ENCODE measurements around the gene DSN1. TPM values are rescaled to one million over a fixed set of nuclear protein-coding genes. Genes with fewer than 3 reads are reported as not detected.
A peak's percentile ranks its signal among the peaks of the same experiment; 100 is the strongest.

The DSN1 gene
- total RNA-seq, 1 donor from 2014 or later: 6.4 TPM

DNA sequence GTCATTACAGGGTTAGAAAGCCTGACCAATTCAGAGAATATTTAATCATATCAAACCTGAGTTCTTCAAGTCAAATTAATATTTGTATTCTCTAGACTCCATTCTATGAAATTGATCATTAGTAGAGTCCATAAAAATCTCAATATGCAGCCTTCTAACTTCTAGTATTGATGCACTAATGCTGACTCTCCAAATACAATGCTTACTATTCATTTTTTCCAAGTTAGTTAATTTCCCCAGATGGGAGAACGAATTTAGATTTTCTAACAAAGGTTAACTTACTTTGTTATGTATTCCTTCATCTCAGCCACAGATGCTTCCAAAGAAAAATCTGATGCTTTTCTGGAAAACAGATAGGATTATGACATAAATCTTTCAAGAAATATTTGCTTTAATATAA, 15.3 kb downstream of the DSN1 start:
- DNase-seq (ENCODE audit: low spot score): no peak

DNA sequence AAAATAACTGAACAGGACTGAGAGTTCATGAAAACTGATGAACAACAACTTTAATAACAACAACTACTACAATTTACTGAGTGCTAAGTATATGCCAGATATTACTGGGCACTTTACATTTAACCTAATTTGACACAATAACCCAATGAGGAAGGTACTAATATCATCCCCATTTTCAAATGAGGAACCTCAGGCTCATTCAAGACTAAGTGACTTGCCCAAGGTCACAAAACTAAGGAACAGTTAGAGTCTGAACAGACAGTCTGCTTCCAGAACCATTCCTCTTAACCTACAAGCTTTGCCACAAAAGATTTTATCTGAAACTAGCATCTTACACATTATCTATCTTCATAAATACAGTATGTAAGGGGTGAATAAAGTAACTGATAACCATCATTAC, 17.1 kb downstream of the DSN1 start:
- DNase-seq (ENCODE audit: low spot score): no peak

GRCh38 chr20:36754656-36755222, 18.8 kb downstream of the DSN1 start:
- DNase-seq (ENCODE audit: low spot score): no peak

- DNase-seq (ENCODE audit: low spot score): no peak
These were observed 21.0 kb downstream of the DSN1 start for GRCh38 chr20:36752582-36752981.

- peak; percentile 96 for DNase-seq (ENCODE audit: low spot score)
These were observed 27.5 kb downstream of the DSN1 start, which contains the start of gene NDRG3 for GRCh38 chr20:36745927-36746659. NDRG3 (minus strand) TSS chr20:36746090; CDS start chr20:36721735, 24,355 bp downstream.

GRCh38 chr20:36745234-36745926, 28.2 kb downstream of the DSN1 start:
- DNase-seq (ENCODE audit: low spot score): no peak

GRCh38 chr20:36744764-36745191, 28.8 kb downstream of the DSN1 start:
- DNase-seq (ENCODE audit: low spot score): no peak

DNA sequence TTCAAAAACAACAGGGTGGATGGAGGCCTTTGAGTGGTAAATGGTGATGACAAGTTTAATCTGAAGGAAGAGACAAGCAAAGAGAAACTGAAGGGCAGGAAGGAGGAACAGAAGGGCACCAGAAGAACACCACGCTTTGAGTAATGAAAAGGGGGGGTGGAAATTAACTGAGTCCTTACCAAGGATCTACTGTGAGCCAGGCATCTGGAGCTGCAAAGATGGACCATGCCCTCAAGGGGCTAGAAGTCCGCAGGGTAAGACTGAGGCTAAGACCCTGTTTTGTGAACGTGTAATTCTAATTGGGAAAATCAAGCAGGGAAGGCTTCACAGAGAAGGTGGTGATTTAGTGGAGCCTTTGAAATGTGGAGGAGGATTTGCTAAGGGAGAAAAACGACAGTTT, 29.3 kb downstream of the DSN1 start:
- no peak for DNase-seq (ENCODE audit: low spot score)

- no peak for DNase-seq (ENCODE audit: low spot score)
These were observed 31.0 kb downstream of the DSN1 start for GRCh38 chr20:36742558-36742957.

- DNase-seq (ENCODE audit: low spot score): no peak
These were observed 32.5 kb downstream of the DSN1 start for GRCh38 chr20:36741072-36741471.

- DNase-seq (ENCODE audit: low spot score): no peak
These were observed 36.4 kb downstream of the DSN1 start for GRCh38 chr20:36737183-36737499.

- DNase-seq (ENCODE audit: low spot score): no peak
These were observed 36.9 kb downstream of the DSN1 start for GRCh38 chr20:36736451-36737182.

DNA sequence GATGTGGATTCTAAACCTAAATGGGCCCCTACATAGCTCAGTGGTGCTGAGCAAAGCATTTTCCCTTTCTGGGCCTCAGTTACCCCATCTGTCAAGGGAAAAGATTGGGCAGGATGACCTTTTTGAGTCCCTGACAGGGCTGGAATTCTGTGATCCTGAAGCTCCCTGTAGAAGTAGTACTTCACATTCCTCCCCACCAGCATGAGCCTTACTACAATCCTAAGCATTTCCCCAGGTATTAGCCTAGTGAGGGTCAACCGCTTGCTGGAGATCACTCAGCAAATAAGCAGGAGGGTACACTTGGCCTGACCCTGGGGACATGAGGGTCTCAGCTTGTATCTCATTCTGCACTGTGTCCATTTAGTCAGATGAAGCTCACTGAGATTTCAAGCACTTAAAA, 41.1 kb downstream of the DSN1 start:
- no peak for DNase-seq (ENCODE audit: low spot score)

DNA sequence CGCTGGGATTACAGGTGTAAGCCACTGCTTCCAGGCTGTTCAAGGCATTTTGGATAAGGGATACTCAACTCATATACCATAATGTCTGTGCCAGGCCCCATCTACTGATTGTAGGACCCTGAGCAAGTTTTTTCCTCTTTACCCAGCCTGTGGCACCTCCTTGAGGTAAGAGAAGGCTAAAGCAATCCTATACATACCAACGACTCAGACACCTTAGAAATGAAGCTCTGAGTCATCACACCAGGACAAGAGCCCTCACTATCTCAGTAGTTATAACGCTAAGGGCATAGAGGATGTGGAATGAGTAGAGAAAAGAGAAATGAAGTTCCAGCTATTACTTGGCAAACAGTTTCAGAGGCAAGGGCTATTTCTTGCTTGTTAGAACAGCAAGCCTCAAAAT, 44.6 kb downstream of the DSN1 start:
- DNase-seq (ENCODE audit: low spot score): no peak

DNA sequence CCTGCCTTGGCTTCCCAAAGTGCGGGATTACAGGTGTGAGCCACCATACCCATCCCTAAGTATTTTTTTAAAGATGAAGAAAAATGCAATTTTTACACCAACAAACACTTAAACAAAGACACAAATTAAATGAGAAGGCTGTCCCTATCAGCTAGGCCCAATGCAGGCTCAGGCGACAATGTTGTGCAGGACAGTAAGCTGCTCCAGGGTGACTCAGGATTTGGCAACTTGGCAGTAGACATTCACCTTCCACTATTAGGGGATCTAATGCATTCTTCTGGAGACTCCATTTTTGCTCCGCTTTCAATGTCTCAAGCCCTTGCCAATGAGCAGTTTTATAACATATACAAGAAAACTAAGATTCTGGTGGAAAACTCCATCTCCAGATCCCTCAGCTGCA, 47.4 kb downstream of the DSN1 start:
- DNase-seq (ENCODE audit: low spot score): no peak

DNA sequence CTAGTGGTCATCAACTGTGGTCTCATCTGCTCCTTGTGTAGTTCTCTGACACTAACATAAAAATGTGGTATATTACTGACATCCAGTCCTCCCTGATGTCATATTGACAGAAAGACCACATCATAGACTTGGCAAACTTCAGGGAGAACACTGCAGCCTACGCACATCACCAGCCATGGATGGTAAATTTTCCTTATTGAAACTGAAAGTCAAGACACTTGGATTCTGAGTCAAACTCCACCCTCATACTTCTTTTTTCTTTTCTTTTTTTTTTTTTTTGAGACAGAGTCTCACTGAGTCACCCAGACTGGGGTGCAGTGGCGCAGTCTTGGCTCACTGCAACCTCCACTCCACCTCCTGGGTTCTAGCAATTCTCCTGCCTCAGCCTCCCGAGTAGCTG, 53.1 kb downstream of the DSN1 start:
- no peak for DNase-seq (ENCODE audit: low spot score)

DNA sequence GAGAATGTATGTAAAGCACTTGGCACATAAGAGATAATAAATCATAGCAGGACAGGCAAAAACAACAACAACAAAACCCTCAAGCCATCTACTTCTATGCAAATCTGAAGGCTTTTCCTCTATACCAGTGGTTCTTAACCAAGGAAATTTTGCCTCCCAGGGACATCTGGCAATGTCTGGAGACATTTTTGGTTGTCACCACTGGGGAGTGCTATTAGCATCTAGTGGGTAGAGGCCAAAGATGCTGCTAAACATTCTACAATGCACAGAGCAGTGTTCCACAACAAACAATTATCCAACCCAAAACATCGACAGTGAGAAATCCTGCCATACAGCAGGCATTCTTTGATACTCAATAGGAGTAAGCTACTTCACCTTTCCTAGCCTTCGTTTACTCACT, 55.9 kb downstream of the DSN1 start:
- no peak for DNase-seq (ENCODE audit: low spot score)

DNA sequence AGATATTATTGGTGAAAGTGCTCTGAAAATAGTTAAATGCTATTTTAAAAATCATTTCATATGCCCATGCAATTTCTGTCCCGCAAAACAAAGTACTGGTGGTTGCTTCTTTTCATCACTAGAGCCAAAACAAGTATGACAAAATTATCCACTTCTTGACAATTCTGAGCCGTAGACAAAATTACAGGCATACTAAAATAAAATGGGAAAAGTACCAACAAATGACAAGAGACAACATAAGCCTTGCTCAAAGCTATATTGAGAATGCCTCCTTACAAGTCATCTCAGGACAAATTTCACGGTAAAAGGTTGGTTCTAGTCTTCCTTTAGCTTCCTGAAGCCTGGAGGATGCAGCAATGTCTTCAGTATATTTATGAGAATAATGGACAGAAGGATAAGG, 56.5 kb downstream of the DSN1 start:
- no peak for DNase-seq (ENCODE audit: low spot score)

GRCh38 chr20:36712775-36713174, 60.8 kb downstream of the DSN1 start:
- no peak for DNase-seq (ENCODE audit: low spot score)

DNA sequence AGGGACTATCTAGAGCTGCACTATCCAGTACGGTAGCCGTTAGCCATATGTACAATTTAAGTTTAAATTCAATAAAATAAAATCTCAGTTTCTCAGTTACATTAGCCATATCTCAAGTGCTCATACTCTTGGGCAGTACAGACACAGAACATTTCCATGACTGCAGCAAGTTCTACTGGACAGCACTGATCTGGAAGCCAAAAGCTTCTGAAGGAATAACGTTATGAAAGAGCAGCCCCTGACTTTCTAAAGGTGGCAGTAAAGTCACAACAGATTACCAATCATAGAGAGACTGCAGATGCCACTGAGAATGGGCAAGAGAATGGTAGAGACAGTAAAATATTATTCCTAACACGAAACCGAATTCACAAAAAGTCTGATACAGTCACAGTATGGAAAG, 64.4 kb downstream of the DSN1 start:
- DNase-seq (ENCODE audit: low spot score): no peak

GRCh38 chr20:36703530-36703929, 70.0 kb downstream of the DSN1 start:
- no peak for DNase-seq (ENCODE audit: low spot score)

Data from mesenteric fat pad (tissue), 1 donor.